Calu3 (cell line): ENCODE data around the gene HES3. TPM values are rescaled to one million over a fixed set of nuclear protein-coding genes. Genes with fewer than 3 reads are reported as not detected.

ENCODE experiments used
- BruUV-seq: library from RNA; stranded (reverse); fragments of 400-500 nt; replicated peaks from 2 replicates; lab custom pipeline; 2021; lab: Mats Ljungman, UMichigan
- CTCF ChIA-PET: fragments of 300-600 bp; sonication (Branson Sonifier 250); formaldehyde crosslinking; loops from one replicate; lab custom pipeline; 2022; ENCODE audit warnings: antibody characterized with exemption; lab: Charles Lee
- DNase-seq: peaks from one replicate; pipeline ENCODE4 v3.0.0; 2022
- H3K27ac Mint-ChIP-seq: one replicate; pipeline ENCODE4 v1.8.0; 2022; ENCODE audit warnings: mixed read lengths; ENCODE audit not compliant: unreplicated experiment
- H3K27me3 Mint-ChIP-seq: one replicate; pipeline ENCODE4 v1.8.0; 2022; ENCODE audit warnings: mixed read lengths; ENCODE audit not compliant: unreplicated experiment
- H3K36me3 Mint-ChIP-seq: one replicate; pipeline ENCODE4 v1.8.0; 2022; ENCODE audit warnings: mild to moderate bottlenecking, moderate library complexity, mixed read lengths; ENCODE audit not compliant: insufficient read depth, unreplicated experiment
- H3K4me1 Mint-ChIP-seq: one replicate; pipeline ENCODE4 v1.8.0; 2022; ENCODE audit warnings: mild to moderate bottlenecking, low read depth, mixed read lengths; ENCODE audit not compliant: unreplicated experiment
- H3K4me3 Mint-ChIP-seq: one replicate; pipeline ENCODE4 v1.8.0; 2022; ENCODE audit warnings: mild to moderate bottlenecking, low read depth, moderate library complexity, mixed read lengths; ENCODE audit not compliant: unreplicated experiment
- H3K9me3 Mint-ChIP-seq: one replicate; pipeline ENCODE4 v1.8.0; 2022; ENCODE audit warnings: low read depth, mixed read lengths; ENCODE audit not compliant: unreplicated experiment
- CTCF ChIP-seq: fragments of 200-600 bp; IDR thresholded peaks from one replicate; pipeline ENCODE4 v1.8.0; 2022; ENCODE audit warnings: antibody characterized with exemption; ENCODE audit not compliant: unreplicated experiment
- intact Hi-C: fragments of 100-400 bp; cut with micrococcal nuclease; formaldehyde crosslinking; loops from one replicate; pipeline ENCODE4 v1.10.0; 2022; ENCODE audit not compliant: unreplicated experiment
- total RNA-seq: library from RNA; stranded (reverse); gene quantifications from 2 replicates; pipeline ENCODE4 v1.2.3, GENCODE V29; 2022

HES3 gene
- total RNA-seq, 1 experiment from 2014 or later = not detected

- no TSS peak for BruUV-seq
- no peak overlapping the region for H3K27ac Mint-ChIP-seq
- H3K4me3 Mint-ChIP-seq = no peak overlapping the region
- H3K4me1 Mint-ChIP-seq = no peaks in the 10 kb centered on the region
- H3K36me3 Mint-ChIP-seq = no peaks in the 10 kb centered on the region
- no peak for TF ChIP-seq CTCF
- H3K27me3 Mint-ChIP-seq = no peaks in the 10 kb centered on the region
- intact Hi-C loops = no loop called here
- no peaks in the 10 kb centered on the region for H3K9me3 Mint-ChIP-seq
- CTCF ChIA-PET = no interaction called here
- DNase-seq = no peak
These were observed 33.0 kb downstream of the HES3 start for GRCh38 chr1:6276811-6277555.

GRCh38 chr1:6278263-6278662 lies 34.3 kb downstream of the HES3 start:
- Mint-ChIP-seq H3K4me1 (no peaks in the 10 kb centered on the region), H3K36me3 (no peaks in the 10 kb centered on the region), H3K27ac (no peak overlapping the region), H3K27me3 (no peaks in the 10 kb centered on the region), H3K9me3 (no peaks in the 10 kb centered on the region), H3K4me3 (no peak overlapping the region)
- no TSS peak for BruUV-seq
- DNase-seq = no peak
- no peak for TF ChIP-seq CTCF
- intact Hi-C loops = no loop called here
- CTCF ChIA-PET = no interaction called here

GRCh38 chr1:6279066-6279465 lies 35.1 kb downstream of the HES3 start:
- no peaks in the 10 kb centered on the region for H3K9me3 Mint-ChIP-seq
- intact Hi-C loops = no loop called here
- CTCF ChIA-PET = no interaction called here
- H3K27ac Mint-ChIP-seq = no peak overlapping the region
- DNase-seq = no peak
- no peaks in the 10 kb centered on the region for H3K36me3 Mint-ChIP-seq
- H3K4me1 Mint-ChIP-seq = no peaks in the 10 kb centered on the region
- no peak overlapping the region for H3K4me3 Mint-ChIP-seq
- no peak for TF ChIP-seq CTCF
- H3K27me3 Mint-ChIP-seq = no peaks in the 10 kb centered on the region
- no TSS peak for BruUV-seq

GRCh38 chr1:6279613-6280383 lies 35.8 kb downstream of the HES3 start:
- CTCF ChIA-PET = interaction anchor here (0.6 kb wide), 1 partner anchor 92 kb away, joined by 4 read pairs; no protein-coding TSS in a partner anchor

More at GRCh38 chr1:6279613-6280383, 35.8 kb downstream of the HES3 start:
- DNase-seq = no peak
- no peaks in the 10 kb centered on the region for H3K9me3 Mint-ChIP-seq
- no peaks in the 10 kb centered on the region for H3K4me1 Mint-ChIP-seq
- H3K27me3 Mint-ChIP-seq = no peaks in the 10 kb centered on the region
- no TSS peak for BruUV-seq
- intact Hi-C loops = no loop called here
- no peak overlapping the region for H3K27ac Mint-ChIP-seq
- no peak overlapping the region for H3K4me3 Mint-ChIP-seq
- no peak for TF ChIP-seq CTCF
- H3K36me3 Mint-ChIP-seq = no peaks in the 10 kb centered on the region
